OCI-LY7 (cell line): ENCODE data around the gene OCRL.

Experiments used
- CTCF ChIP-seq: fragments of 200-600 bp; sonication (generic); conservative IDR thresholded peaks from 2 replicates; pipeline ENCODE4 v1.5.1; 2014; ENCODE audit warnings: mild to moderate bottlenecking, antibody characterized with exemption, low read length, moderate library complexity, mixed read lengths
- EZH2phosphoT487 ChIP-seq: fragments of 200-600 bp; sonication (generic); IDR thresholded peaks from 2 replicates; pipeline ENCODE4 v1.6.1; 2018; ENCODE audit warnings: low read depth, borderline replicate concordance, mild to moderate bottlenecking, mixed run types, antibody characterized with exemption, low read length, moderate library complexity, mixed read lengths

DNA sequence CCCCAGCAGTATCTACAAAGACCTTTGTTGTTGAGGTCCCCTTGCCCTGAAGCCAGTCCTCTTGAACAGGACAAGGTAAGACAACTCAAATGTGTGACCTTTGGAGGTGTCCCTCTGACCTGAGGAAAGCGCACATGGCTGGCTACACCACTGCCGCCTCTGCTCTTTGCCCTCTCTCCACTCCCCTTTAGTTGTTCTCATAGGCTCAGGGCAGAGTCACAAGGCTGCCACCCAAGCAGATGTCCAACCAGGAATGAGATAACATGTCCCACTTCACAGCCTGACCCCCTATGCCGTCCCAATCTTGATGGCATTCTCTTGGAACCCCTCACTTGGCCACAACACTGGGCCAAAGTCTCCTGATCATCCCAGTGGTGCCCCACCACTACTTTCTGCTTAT lies 68.4 kb downstream of the OCRL start:
- TF ChIP-seq CTCF: no peak
- no peak for TF ChIP-seq EZH2phosphoT487
